AG10803 (cell line): ENCODE measurements around the gene KRTAP10-2.
"Not testable (repeated sequence)": the region's sequence is repeated elsewhere in the genome, so short reads cannot be mapped to it uniquely, and the experiment has no call there.

Experiments
- DNase-seq: peaks from one replicate; pipeline ENCODE4 v3.0.0; 2010; ENCODE audit warnings: low read depth
- H3K4me3 ChIP-seq: 2 replicates; pipeline ENCODE4 v1.5.1; 2011; ENCODE audit warnings: mild to moderate bottlenecking, low read length, control low read depth
- CTCF ChIP-seq: conservative IDR thresholded peaks from 2 replicates; pipeline ENCODE4 v1.5.1; 2011; ENCODE audit warnings: mild to moderate bottlenecking, low read length, control low read depth, inconsistent platforms

KRTAP10-2 gene

GRCh38 chr21:44594406-44594916, 43.2 kb upstream of the KRTAP10-2 start:
- no peak overlapping the region for H3K4me3 ChIP-seq
- DNase-seq, result no peak
- TF ChIP-seq CTCF, result no peak

- H3K4me3 ChIP-seq, result no peak overlapping the region
- peak; percentile 4 for DNase-seq
These were observed 42.5 kb upstream of the KRTAP10-2 start for GRCh38 chr21:44593598-44594405.

GRCh38 chr21:44592446-44593311, 41.4 kb upstream of the KRTAP10-2 start, which contains the start of gene KRTAP10-6:
Gene KRTAP10-6, minus strand, starts transcription at chr21:44592505. Its CDS starts 21 bp downstream, at chr21:44592484.
- H3K4me3 ChIP-seq, result no peak within 1 kb of the TSS
- no peak for TF ChIP-seq CTCF
- DNase-seq, result no peak

More at GRCh38 chr21:44593598-44594405, 42.5 kb upstream of the KRTAP10-2 start:
- TF ChIP-seq CTCF, result no peak

- DNase-seq, H3K4me3 ChIP-seq: not testable (repeated sequence)
These were observed 40.5 kb upstream of the KRTAP10-2 start for GRCh38 chr21:44591801-44592130.

- H3K4me3 ChIP-seq, DNase-seq: not testable (repeated sequence)
These were observed 39.8 kb upstream of the KRTAP10-2 start for GRCh38 chr21:44590897-44591800.

GRCh38 chr21:44590311-44590721, 39.0 kb upstream of the KRTAP10-2 start:
- TF ChIP-seq CTCF, result no peak
- no peak overlapping the region for H3K4me3 ChIP-seq
- no peak for DNase-seq

- H3K4me3 ChIP-seq, result no peak overlapping the region
- no peak for TF ChIP-seq CTCF
- no peak for DNase-seq
These were observed 38.4 kb upstream of the KRTAP10-2 start for GRCh38 chr21:44589586-44590305.
